B cell (primary cell): ENCODE measurements around the gene WWP2. TPM values are rescaled to one million over a fixed set of nuclear protein-coding genes. Genes with fewer than 3 reads are reported as not detected.

Source experiments
- ATAC-seq: fragments of 200-7000 bp; cut with Tn5 transposase; one replicate; pipeline ENCODE4 v1.10.0; 2021; ENCODE audit warnings: low read depth, mild to moderate bottlenecking, moderate number of reproducible peaks, moderate library complexity
- CTCF ChIA-PET: fragments of 350-600 bp; sonication (Branson Sonifier 250); formaldehyde crosslinking; loops from one replicate; lab custom pipeline; 2021; ENCODE audit warnings: antibody characterized with exemption, inconsistent platforms; lab: Charles Lee
- POLR2A ChIA-PET: fragments of 350-600 bp; sonication (Branson Sonifier 250); formaldehyde crosslinking; loops from one replicate; lab custom pipeline; 2021; ENCODE audit warnings: antibody characterized with exemption; lab: Charles Lee
- DNase-seq: peaks from one replicate; pipeline ENCODE4 v3.0.0; 2013
- H2AFZ ChIP-seq: 2 replicates; pipeline ENCODE4 v1.6.1; 2012; ENCODE audit warnings: mild to moderate bottlenecking, low read depth, low read length; ENCODE audit not compliant: insufficient read depth, poor library complexity, severe bottlenecking
- H3K27ac ChIP-seq, 2 donors: 1 replicate in 1 of 2; 2 replicates in 1 of 2; pipeline ENCODE4 v1.5.1; 2012 to 2013; ENCODE audit warnings: low read length in 2 of 2, mild to moderate bottlenecking in 2 of 2, moderate library complexity in 1 of 2
- H3K27me3 ChIP-seq, 4 experiments: fragments of 200-600 bp in 1 of 4; sonication (generic) in 1 of 4; replicated peaks in 1 of 4; 1 replicate in 2 of 4; 2 replicates in 2 of 4; pipeline versions ENCODE4 v1.6.1 to v1.7.0; 2013 to 2016; ENCODE audit warnings: low read length in 3 of 4, mild to moderate bottlenecking in 2 of 4, mixed read lengths in 1 of 4, moderate library complexity in 1 of 4; ENCODE audit not compliant: insufficient read depth in 4 of 4, control insufficient read depth in 3 of 4; ENCODE audit errors: control extremely low read depth in 1 of 4
- H3K36me3 ChIP-seq, 2 experiments: replicated peaks in 1 of 2; 1 replicate in 1 of 2; 2 replicates in 1 of 2; pipeline versions ENCODE4 v1.6.1 to v1.7.1; 2013; ENCODE audit warnings: low read length in 1 of 2; ENCODE audit not compliant: insufficient read depth in 2 of 2, control insufficient read depth in 1 of 2; ENCODE audit errors: control extremely low read depth in 1 of 2, extremely low read depth in 1 of 2
- H3K4me1 ChIP-seq, 2 donors: fragments of 200-600 bp in 1 of 2; sonication (generic) in 1 of 2; 1 replicate in 1 of 2; 2 replicates in 1 of 2; pipeline versions ENCODE4 v1.5.1 to v1.6.1; 2013 to 2017; ENCODE audit warnings: low read length in 2 of 2; ENCODE audit not compliant: control insufficient read depth in 2 of 2, insufficient read depth in 2 of 2
- H3K4me2 ChIP-seq: replicated peaks from 2 replicates; pipeline ENCODE3; 2012; ENCODE audit warnings: mild to moderate bottlenecking, low read depth, low read length; ENCODE audit not compliant: poor library complexity, severe bottlenecking
- H3K4me3 ChIP-seq, 5 experiments: fragments of 200-600 bp in 1 of 5; sonication (generic) in 1 of 5; 1 replicate in 3 of 5; 2 replicates in 2 of 5; pipeline versions ENCODE4 v1.5.1 to v1.7.0; 2011 to 2016; ENCODE audit warnings: low read length in 4 of 5, mild to moderate bottlenecking in 4 of 5, low read depth in 2 of 5, control low read depth in 1 of 5, moderate library complexity in 1 of 5; ENCODE audit not compliant: insufficient read depth in 1 of 5; ENCODE audit errors: control extremely low read depth in 1 of 5, extremely low read depth in 1 of 5
- H3K79me2 ChIP-seq: fragments of 200-600 bp; sonication (generic); one replicate; pipeline ENCODE4 v1.6.0; 2016; ENCODE audit warnings: low read length; ENCODE audit not compliant: control insufficient read depth, insufficient read depth
- H3K9ac ChIP-seq: fragments of 200-600 bp; sonication (generic); 2 replicates; pipeline ENCODE4 v1.6.1; 2017; ENCODE audit warnings: mild to moderate bottlenecking, low read length, moderate library complexity
- H3K9me3 ChIP-seq, 3 donors: one replicate each; pipeline versions ENCODE4 v1.6.1 to v1.7.1; 2013; ENCODE audit warnings: low read length in 2 of 3; ENCODE audit not compliant: control insufficient read depth in 2 of 3, insufficient read depth in 1 of 3; ENCODE audit errors: control extremely low read depth in 1 of 3
- H4K20me1 ChIP-seq: 2 replicates; pipeline ENCODE4 v1.6.0; 2012; ENCODE audit warnings: mild to moderate bottlenecking, low read length; ENCODE audit not compliant: insufficient read depth, control insufficient read depth, poor library complexity, severe bottlenecking
- H3K27ac Mint-ChIP-seq: one replicate; pipeline ENCODE4 v1.8.0; 2021; ENCODE audit warnings: mixed read lengths
- H3K27me3 Mint-ChIP-seq: one replicate; pipeline ENCODE4 v1.8.0; 2021; ENCODE audit warnings: mixed read lengths
- H3K4me1 Mint-ChIP-seq: one replicate; pipeline ENCODE4 v1.8.0; 2021; ENCODE audit warnings: mixed read lengths
- H3K4me3 Mint-ChIP-seq: one replicate; pipeline ENCODE4 v1.8.0; 2021; ENCODE audit warnings: mixed read lengths
- H3K9me3 Mint-ChIP-seq: one replicate; pipeline ENCODE4 v1.8.0; 2022; ENCODE audit warnings: mixed read lengths; ENCODE audit not compliant: insufficient read depth
- EZH2 ChIP-seq: IDR thresholded peaks from 2 replicates; pipeline ENCODE4 v1.6.1; 2012; ENCODE audit warnings: borderline replicate concordance, low read depth, mild to moderate bottlenecking, moderate library complexity, low read length; ENCODE audit not compliant: insufficient read depth, poor library complexity, severe bottlenecking
- WGBS: methylation state at CpG from one replicate; pipeline ENCODE4 v1.1.5; 2013; ENCODE audit warnings: missing lambda C conversion rate; ENCODE audit not compliant: insufficient coverage; 5-methylcytosine and 5-hydroxymethylcytosine counted together
- intact Hi-C: fragments of 100-400 bp; cut with micrococcal nuclease; formaldehyde crosslinking; loops from one replicate; pipeline ENCODE4 v1.10.0; 2022
- polyA plus RNA-seq: library from polyadenylated mRNA; depleted of rRNA; stranded (reverse); fragments of >200 nt; gene quantifications from 2 replicates; pipeline ENCODE4 v1.2.3, GENCODE V29; 2012
- total RNA-seq, 2 donors: library from RNA; stranded (reverse); fragments of 120-200 nt in 1 of 2; gene quantifications; 1 replicate in 1 of 2; 2 replicates in 1 of 2; pipeline versions ENCODE4 v1.2.3 to v1.2.4, GENCODE V29; 2013 to 2022
- TF ChIP-seq, protein P1 (sequence below): fragments of 200-600 bp; IDR thresholded peaks from one replicate; pipeline ENCODE4 v1.8.0; 2022; ENCODE audit warnings: antibody characterized with exemption, mild to moderate bottlenecking

WWP2 gene
- total and polyA plus RNA-seq, 2 donors (not counting 1 experiment from before 2014, with no cell fraction given) = 33.4 to 105 TPM

DNA sequence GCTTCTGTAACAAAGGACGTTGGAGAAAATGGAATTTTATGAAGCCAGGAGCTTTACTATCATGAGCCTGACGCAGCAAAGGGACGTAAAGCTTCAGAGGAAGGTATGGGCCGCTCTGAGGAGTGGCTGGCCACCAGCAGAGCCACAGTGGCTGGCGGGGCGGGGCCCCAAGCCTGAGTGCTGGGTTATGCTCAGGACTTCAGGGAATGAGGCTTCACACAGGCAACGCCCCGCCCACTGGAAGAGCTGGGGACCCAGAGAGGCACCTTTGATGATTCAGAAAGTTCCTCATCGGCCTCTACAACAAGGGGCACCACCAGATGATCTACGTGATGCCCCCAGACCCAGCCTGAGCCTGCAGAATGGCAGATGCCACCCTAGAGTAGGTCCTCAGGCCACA is 16.2 kb upstream of the WWP2 start:
- H3K79me2 ChIP-seq = peaks cover 17% of the 10 kb centered on the region
- H3K36me3 ChIP-seq = peaks cover 1 to 87% of the 10 kb centered on the region in 2 experiments
- H3K27ac Mint-ChIP-seq = no peak overlapping the region

DNA sequence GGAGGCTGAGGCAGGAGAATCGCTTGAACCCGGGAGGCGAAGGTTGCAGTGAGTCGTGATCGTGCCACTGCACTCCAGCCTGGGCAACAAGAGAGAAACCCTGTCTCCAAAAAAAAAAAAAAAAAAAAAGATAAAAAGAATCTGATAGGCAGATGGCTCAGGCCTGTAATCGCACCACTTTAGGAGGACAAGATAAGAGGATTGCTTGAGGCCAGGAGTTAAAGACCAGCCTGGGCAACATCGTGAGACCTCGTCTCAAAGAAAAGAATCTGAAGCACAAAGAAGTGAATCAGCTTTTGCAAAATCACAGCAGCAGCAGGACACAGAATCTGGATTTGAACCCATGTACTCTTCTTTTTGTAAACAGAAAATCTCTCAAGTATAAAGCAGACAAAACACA is 15.0 kb upstream of the WWP2 start:
- no peak for TF ChIP-seq EZH2
- TF ChIP-seq, protein P1, sequence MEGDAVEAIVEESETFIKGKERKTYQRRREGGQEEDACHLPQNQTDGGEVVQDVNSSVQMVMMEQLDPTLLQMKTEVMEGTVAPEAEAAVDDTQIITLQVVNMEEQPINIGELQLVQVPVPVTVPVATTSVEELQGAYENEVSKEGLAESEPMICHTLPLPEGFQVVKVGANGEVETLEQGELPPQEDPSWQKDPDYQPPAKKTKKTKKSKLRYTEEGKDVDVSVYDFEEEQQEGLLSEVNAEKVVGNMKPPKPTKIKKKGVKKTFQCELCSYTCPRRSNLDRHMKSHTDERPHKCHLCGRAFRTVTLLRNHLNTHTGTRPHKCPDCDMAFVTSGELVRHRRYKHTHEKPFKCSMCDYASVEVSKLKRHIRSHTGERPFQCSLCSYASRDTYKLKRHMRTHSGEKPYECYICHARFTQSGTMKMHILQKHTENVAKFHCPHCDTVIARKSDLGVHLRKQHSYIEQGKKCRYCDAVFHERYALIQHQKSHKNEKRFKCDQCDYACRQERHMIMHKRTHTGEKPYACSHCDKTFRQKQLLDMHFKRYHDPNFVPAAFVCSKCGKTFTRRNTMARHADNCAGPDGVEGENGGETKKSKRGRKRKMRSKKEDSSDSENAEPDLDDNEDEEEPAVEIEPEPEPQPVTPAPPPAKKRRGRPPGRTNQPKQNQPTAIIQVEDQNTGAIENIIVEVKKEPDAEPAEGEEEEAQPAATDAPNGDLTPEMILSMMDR = no peak
- Histone ChIP-seq H3K4me3 (no peak overlapping the region), H3K36me3 (peaks cover 1 to 82% of the 10 kb centered on the region in 2 experiments), H3K27ac (no peak overlapping the region), H3K79me2 (peaks cover 24% of the 10 kb centered on the region), H3K4me1 (no peaks in the 10 kb centered on the region), H4K20me1 (peaks cover 12% of the 10 kb centered on the region), H3K27me3 (no peaks in the 10 kb centered on the region), H3K4me2 (no peak overlapping the region), H3K9me3 (no peaks in the 10 kb centered on the region), H3K9ac (no peak overlapping the region), H2AFZ (no peak overlapping the region)
- peaks cover 1% of the 10 kb centered on the region for H3K4me1 Mint-ChIP-seq
- no peak overlapping the region for H3K4me3 Mint-ChIP-seq
- no peak overlapping the region for H3K27ac Mint-ChIP-seq
- DNase-seq (no peak), ATAC-seq (no peak)
- ChIA-PET POLR2A (no interaction called here), CTCF (no interaction called here)
- H3K27me3 Mint-ChIP-seq = no peaks in the 10 kb centered on the region
- no peaks in the 10 kb centered on the region for H3K9me3 Mint-ChIP-seq
- intact Hi-C loops = no loop called here
- 100% methylated on average over 1 of the region's 8 CpGs for WGBS

More for the DNA sequence above, 16.2 kb upstream of the WWP2 start:
- no peaks in the 10 kb centered on the region for H3K27me3 Mint-ChIP-seq
- no peak overlapping the region for H2AFZ ChIP-seq
- 94% methylated on average over 9 of the region's 10 CpGs for WGBS
- H3K9me3 ChIP-seq = no peaks in the 10 kb centered on the region
- TF ChIP-seq EZH2 = no peak
- TF ChIP-seq, protein P1 = no peak
- DNase-seq (no peak), ATAC-seq (no peak)
- no peaks in the 10 kb centered on the region for H3K9me3 Mint-ChIP-seq
- H3K27me3 ChIP-seq = no peaks in the 10 kb centered on the region
- ChIA-PET CTCF (no interaction called here), POLR2A (no interaction called here)
- H4K20me1 ChIP-seq = peaks cover 12% of the 10 kb centered on the region
- H3K27ac ChIP-seq = no peak overlapping the region
- H3K4me3 ChIP-seq = no peak overlapping the region
- H3K4me1 Mint-ChIP-seq = no peaks in the 10 kb centered on the region
- H3K9ac ChIP-seq = no peak overlapping the region
- no peak overlapping the region for H3K4me2 ChIP-seq
- H3K4me3 Mint-ChIP-seq = no peak overlapping the region
- intact Hi-C loops = no loop called here
- no peaks in the 10 kb centered on the region for H3K4me1 ChIP-seq
